Stimulated activated CD4-positive, alpha-beta T cell treated with anti-CD3 and anti-CD28 coated beads, Interleukin-4, amount 100 ng/mL, for 4 hours (primary cell): ENCODE measurements around the gene LHX4.
A peak's percentile ranks its signal among the peaks of the same experiment; 100 is the strongest.

Experiments
- DNase-seq, 2 experiments: peaks; one replicate each; pipeline ENCODE4 v3.0.0-alpha.2; 2020

LHX4 gene

GRCh38 chr1:180247061-180247460, 17.0 kb downstream of the LHX4 start:
- no peak for DNase-seq

DNA sequence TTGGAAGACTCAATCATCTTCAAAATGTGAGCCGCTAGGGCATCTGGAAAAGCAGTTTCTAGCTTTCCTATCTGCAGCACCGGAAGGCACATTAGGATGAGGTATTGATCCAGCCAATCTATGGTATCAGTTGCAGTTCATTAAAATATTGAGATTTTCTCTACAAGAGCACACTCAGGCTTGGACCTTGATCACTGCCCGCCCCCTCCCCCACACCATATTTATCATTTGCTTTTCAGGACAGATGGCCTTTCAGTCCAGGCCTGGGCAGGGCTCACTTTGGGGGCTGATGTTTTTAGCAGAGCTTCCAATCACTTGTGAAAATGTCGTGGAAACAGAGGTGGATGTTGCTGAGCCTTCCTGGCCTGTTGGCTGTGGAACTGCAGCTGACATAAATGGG, 17.5 kb downstream of the LHX4 start:
- no peak for DNase-seq

GRCh38 chr1:180248176-180248575, 18.1 kb downstream of the LHX4 start:
- no peak for DNase-seq

DNA sequence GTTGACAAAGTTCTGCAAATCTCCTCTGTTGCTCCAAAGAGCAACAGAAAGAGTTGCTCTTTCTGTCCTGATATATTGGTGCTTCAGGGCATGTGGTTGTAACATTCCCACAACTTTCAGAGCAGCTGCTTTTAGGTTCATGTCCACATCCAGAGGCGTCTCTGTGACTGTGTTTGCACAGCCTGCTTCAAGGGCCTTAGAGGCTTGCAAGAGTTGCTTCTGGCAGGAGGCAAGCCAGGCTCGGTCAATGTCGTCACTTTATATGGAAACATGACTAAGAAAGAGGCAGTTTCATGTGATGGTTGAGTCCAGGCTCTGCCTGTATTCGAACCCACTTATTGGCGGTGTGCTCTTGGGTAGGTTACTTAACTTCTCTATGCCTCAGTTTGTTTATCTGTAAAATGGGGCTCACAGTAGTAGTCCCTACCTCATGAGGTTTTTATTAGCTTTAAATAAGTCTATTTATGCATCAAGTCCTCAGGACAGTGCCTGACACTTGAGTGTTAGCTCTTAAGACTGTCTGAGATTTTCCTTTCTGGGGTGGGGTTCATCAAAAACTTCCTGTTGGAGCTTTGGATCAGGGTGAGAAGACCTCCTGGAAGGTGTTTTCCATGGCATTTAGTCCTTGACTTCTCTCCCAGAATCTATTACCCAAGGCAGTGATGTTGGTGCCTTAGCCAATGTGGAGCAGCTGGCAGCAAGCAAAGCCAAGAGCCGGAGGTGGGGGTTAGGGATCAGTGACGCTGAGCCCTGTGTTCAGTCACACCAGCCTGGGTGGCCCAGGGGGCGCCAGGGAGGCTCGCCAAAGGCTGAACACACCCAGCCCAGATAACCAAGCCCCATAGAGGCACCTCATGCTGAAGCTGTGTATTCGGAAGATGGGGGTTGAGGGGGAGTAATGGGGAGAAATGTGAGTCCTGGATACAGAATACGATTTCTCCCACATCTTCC, 18.9 kb downstream of the LHX4 start:
- no peak for DNase-seq

GRCh38 chr1:180249725-180250498, 19.8 kb downstream of the LHX4 start:
- DNase-seq, result no peak

GRCh38 chr1:180250499-180250770, 20.4 kb downstream of the LHX4 start:
- no peak for DNase-seq

DNA sequence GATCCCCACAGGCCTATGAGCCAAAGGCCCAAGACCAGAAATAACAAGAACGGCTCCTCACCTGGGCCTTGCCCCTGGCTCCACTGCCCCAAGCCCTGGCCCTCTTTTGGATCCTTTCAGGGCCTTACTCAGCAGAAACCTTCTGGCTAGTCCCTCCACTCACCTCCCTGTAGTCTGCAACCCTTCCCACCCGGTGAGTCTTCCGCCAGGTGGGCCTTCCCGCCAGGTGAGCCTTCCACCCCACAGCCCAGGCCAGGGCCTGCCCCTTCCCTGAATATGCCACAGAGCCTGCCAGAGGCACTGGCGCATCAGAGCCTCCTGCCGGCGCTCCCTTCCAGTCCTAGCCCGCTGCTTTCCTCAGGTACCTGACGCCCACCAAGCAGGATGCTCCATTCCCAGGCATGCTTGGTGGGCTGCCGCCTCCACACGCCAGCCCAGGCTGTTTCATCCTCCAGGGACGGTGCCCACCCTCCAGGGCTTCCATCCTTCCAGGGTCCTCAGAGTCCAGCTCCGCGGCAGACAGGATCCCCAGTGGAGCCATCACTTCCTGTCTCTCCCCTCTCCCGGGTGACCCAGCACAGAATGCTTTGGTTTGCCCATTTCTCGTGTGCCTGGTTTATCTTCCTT, 20.9 kb downstream of the LHX4 start:
- DNase-seq, result no peak

DNA sequence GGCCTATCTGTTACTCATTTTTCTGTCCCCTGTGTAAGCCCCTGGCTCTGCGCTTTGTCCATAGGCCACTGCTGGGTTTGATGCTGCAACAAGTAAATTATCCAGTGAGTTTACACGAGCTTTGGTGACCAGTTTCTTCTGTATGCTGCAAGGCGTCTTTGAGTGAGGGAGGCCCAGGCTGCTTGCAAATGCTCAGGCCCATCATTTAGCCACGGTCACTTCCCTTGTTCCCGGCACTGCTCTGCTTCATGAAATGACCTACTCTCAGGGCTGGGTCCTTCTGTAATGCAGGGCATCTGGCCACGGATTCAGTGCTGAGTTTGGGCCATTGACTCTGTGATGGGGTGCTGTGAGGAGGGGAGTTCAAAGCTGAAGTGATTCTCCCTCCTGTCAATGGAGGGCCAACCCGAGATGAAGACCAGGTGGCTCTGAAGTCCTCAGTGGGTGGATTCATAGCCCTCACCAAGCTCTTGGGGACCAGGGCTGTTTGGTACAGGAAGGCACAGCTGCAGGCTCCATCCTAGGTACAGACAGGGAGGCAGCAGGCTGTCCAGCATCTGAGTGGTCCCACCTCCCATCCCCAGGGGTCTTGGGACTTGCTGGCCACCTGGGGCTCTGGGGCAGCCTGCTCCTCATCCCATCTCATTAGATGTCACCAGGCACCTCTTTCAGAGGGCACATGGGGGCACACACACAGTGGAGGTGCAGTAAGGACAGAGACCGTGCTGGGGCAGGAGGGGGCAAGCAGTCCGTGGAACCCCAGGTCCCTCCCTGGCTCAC, 21.7 kb downstream of the LHX4 start:
- DNase-seq, result no peak

GRCh38 chr1:180252638-180253536, 22.8 kb downstream of the LHX4 start:
- DNase-seq, result peak; percentile 54 to 66

DNA sequence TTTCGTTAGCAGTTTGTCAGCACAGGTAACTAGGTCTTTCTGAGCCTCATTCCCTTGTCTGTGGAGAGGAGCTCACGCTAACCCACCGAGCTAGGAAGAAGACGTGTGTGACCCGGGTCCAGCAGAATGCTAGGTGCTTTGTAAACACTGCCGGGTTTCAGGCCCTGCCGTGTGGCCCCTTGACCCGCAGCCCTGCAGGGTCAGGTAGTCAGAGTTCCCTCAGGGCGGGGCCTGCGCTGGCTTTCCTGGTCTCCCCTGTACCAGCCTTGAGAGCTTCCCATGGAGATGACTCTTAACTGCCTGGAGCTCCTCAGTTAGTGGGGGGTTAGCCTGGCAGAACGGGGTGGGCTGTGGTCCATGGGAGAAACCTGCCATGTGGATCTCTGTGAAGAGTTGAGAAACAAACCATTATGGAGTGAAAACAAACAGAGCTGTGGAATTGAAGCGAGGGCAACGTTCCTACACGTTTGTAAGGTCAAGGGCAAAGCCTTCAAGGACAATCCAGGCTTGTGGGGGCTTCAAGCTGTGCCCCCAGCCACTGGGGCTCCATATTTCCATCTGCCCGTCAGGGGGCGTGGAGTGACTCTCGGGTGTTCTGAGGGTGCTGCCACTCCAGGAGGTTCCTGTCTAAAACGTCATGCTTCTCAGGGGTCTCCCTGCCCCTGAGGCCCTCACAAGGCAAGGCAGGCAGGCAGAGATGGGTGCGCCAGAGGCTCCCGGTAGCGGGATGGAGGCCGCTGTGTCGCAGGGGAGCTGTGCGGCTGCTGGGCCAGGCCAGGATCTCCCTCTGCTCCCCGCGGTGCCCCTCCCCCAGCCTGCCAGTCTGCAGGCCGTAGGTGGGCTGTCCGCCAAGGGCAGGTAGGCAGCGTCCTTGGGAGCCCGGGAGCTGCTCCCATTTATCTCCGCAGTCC, 23.8 kb downstream of the LHX4 start:
- no peak for DNase-seq

DNA sequence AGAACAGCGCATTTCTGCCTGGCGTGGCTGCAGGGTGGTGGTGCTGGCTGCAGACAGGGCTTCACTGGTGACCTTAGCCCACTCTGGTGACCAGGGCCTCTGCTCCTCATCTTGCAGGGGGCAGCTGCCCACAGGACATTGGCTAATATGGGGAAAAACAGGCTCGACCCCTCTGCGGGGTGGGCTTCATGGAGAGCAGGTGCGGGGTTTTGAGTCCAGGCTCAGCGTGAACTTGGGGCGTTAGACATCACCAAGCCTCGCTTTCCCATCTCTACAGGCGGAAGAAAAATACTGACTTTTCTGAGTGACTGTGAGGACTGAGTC, 24.4 kb downstream of the LHX4 start:
- DNase-seq, result no peak

DNA sequence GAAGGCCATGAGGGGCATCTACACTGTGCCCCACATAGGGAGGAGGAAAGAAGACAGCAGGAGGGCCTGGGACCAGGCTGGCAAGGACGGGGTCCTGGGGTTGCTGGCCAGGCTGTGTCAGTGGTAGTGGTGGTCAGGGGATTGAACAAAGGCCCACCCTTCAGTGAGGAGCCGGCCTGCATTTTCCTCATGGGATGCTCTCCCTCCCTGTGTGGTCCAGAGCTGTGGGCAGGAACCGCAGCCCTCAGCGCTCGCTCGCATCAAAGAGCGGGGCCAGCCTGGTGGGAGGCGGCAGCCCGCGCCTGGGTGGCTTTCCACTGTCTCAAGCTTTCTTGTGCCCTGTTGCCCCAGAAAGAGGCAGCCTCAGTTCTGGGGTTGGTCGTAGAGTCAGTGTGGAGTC, 24.8 kb downstream of the LHX4 start:
- DNase-seq, result no peak

- no peak for DNase-seq
Measured at GRCh38 chr1:180255536-180256340, 25.7 kb downstream of the LHX4 start.

DNA sequence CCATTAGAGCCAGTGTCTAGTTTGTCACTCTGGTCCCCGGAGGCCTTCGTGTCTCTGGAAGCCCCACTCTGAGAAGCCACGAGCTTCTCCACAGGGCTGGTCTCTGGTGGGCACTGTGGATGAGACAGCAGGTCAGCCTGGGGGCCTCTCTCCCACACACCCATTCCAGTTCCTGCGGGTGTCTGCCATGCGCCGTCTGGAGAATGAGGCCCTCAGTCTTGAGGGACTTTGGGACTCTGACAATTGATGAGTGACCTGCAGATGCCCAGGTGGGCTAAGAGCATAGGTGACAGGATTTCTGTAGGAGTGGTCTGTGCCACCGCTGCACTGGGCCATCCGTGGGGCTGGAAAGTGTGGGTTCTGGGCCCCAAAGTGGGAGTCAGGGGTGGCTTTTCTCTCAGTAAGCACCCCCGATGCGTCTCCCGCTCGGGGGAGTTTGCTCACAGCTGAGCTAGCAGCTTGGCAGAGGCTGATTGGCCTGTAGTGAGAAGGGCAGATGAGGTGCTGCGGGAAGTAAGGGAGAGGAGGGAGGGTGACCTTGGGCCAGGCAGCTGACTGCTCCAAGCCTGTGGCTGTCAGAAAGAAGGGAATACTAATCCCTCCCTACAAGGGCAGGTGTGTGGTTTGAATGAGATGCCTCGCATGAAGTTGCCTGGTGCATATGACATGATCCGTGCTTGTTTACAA, 26.4 kb downstream of the LHX4 start:
- DNase-seq, result no peak

DNA sequence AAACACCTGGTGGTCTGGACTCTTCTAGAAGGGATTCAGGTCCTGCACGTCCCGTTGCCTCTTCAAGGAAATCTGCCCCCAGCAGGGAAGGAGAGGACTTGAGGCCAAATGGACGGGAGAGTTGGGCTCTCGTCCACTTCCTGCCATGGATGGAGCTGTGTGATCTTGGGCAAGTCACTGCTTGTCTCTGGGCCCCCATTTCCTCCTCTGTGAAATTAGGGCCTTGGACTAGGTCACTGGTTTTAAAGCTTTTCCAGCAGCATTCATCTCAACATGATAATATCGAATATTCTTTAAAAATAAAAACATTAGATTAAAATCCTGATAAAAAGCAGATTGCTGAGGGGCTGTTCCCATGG, 26.9 kb downstream of the LHX4 start:
- no peak for DNase-seq

GRCh38 chr1:180257486-180257885, 27.4 kb downstream of the LHX4 start:
- DNase-seq, result no peak

- no peak for DNase-seq
Measured at GRCh38 chr1:180258290-180258689, 28.2 kb downstream of the LHX4 start.

GRCh38 chr1:180258935-180259334, 28.9 kb downstream of the LHX4 start:
- DNase-seq, result no peak
